Limb (tissue), 2 donors: ENCODE results near the gene PCOLCE2.

Source experiments
- DNase-seq, 2 donors: peaks; one replicate each; pipeline ENCODE4 v3.0.0-alpha.2; 2016; ENCODE audit errors: extremely low spot score in 2 of 2

The PCOLCE2 gene

GRCh38 chr3:142809259-142809658 is 79.6 kb downstream of the PCOLCE2 start:
- no peak for DNase-seq

GRCh38 chr3:142808103-142808917 is 80.6 kb downstream of the PCOLCE2 start:
- no peak for DNase-seq

- no peak for DNase-seq
Observed at GRCh38 chr3:142802891-142803290, 86.0 kb downstream of the PCOLCE2 start.

GRCh38 chr3:142801746-142802145 is 87.1 kb downstream of the PCOLCE2 start:
- DNase-seq = no peak

GRCh38 chr3:142796823-142797222 is 92.1 kb downstream of the PCOLCE2 start:
- DNase-seq = no peak

- no peak for DNase-seq
Observed at GRCh38 chr3:142795332-142795731, 93.6 kb downstream of the PCOLCE2 start.

- DNase-seq = no peak
Observed at GRCh38 chr3:142794508-142794907, 94.4 kb downstream of the PCOLCE2 start.

GRCh38 chr3:142787719-142788118 is 101.2 kb downstream of the PCOLCE2 start:
- DNase-seq = no peak

- DNase-seq = no peak
Observed at GRCh38 chr3:142785996-142786395, 102.9 kb downstream of the PCOLCE2 start.

- no peak for DNase-seq
Observed at GRCh38 chr3:142784228-142784627, 104.7 kb downstream of the PCOLCE2 start.

GRCh38 chr3:142782616-142783015 is 106.3 kb downstream of the PCOLCE2 start:
- DNase-seq = no peak

GRCh38 chr3:142779591-142779990 is 109.3 kb downstream of the PCOLCE2 start:
- DNase-seq = no peak

GRCh38 chr3:142778541-142778940 is 110.3 kb downstream of the PCOLCE2 start:
- DNase-seq = no peak

GRCh38 chr3:142777927-142778326 is 111.0 kb downstream of the PCOLCE2 start:
- DNase-seq = no peak

- DNase-seq = no peak
Observed at GRCh38 chr3:142768338-142768737, 120.5 kb downstream of the PCOLCE2 start.
